Measurements from ENCODE around the gene PCDHGA6.
"Not testable (repeated sequence)": the region's sequence is repeated elsewhere in the genome, so short reads cannot be mapped to it uniquely, and the experiment has no call there.

Gene PCDHGA6

GRCh38 chr5:141360685-141361084 is 13.0 kb upstream of the PCDHGA6 start:
- no peak for DNase-seq

DNA sequence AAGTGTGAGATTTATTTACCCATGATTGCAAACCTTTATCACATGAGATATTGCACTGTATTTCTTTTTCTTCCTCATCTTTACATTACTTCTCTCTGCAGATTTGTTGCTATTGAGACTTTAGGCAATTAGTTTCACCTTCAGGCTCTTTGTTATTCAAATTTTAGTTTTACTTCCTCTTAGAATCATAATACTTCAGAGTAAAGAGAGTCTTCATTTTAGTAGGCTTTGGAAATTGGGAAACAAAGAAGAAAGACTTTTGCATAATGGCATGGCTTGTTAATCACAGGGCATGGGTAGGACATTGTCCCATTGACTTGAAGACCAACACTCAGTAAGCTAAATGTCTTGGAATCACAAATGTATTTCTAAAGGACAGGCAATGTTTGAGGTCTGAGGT is 11.0 kb upstream of the PCDHGA6 start:
- no peak for DNase-seq

GRCh38 chr5:141363952-141364660 is 9.6 kb upstream of the PCDHGA6 start, which contains the start of gene PCDHGA5:
Gene PCDHGA5, plus strand, starts transcription at chr5:141364162. Its CDS starts 169 bp downstream, at chr5:141364331.
- no peak for DNase-seq

GRCh38 chr5:141366016-141366896 is 7.4 kb upstream of the PCDHGA6 start:
- no peak for DNase-seq

GRCh38 chr5:141369994-141370848 is 3.5 kb upstream of the PCDHGA6 start, which contains the start of gene PCDHGB3:
Gene PCDHGB3, plus strand, starts transcription at chr5:141370242. Its CDS starts 153 bp downstream, at chr5:141370395.
- peak; percentile 25 for DNase-seq

GRCh38 chr5:141371572-141372475 is 1.9 kb upstream of the PCDHGA6 start:
- DNase-seq = no peak

GRCh38 chr5:141374627-141375026 is 936 bp downstream of the PCDHGA6 start:
- DNase-seq = no peak

- DNase-seq = not testable (repeated sequence)
Measured at GRCh38 chr5:141375444-141376155, 1.9 kb downstream of the PCDHGA6 start.

- no peak for DNase-seq
Measured at GRCh38 chr5:141382469-141383294, 9.0 kb downstream of the PCDHGA6 start, which contains the start of gene PCDHGA7. Gene PCDHGA7, plus strand, starts transcription at chr5:141382742. Its CDS starts 158 bp downstream, at chr5:141382900.

DNA sequence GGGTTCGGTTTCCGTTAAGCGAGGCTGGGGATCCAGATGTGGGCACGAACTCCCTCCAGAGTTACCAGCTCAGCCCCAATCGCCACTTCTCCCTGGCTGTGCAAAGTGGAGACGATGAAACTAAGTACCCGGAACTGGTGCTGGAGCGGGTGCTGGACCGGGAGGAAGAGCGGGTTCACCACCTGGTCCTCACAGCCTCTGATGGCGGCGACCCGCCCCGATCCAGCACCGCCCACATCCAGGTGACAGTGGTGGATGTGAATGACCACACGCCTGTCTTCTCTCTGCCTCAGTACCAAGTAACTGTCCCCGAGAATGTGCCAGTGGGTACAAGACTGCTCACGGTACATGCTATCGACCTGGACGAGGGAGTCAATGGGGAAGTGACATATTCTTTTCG is 9.7 kb downstream of the PCDHGA6 start:
- DNase-seq = no peak

DNA sequence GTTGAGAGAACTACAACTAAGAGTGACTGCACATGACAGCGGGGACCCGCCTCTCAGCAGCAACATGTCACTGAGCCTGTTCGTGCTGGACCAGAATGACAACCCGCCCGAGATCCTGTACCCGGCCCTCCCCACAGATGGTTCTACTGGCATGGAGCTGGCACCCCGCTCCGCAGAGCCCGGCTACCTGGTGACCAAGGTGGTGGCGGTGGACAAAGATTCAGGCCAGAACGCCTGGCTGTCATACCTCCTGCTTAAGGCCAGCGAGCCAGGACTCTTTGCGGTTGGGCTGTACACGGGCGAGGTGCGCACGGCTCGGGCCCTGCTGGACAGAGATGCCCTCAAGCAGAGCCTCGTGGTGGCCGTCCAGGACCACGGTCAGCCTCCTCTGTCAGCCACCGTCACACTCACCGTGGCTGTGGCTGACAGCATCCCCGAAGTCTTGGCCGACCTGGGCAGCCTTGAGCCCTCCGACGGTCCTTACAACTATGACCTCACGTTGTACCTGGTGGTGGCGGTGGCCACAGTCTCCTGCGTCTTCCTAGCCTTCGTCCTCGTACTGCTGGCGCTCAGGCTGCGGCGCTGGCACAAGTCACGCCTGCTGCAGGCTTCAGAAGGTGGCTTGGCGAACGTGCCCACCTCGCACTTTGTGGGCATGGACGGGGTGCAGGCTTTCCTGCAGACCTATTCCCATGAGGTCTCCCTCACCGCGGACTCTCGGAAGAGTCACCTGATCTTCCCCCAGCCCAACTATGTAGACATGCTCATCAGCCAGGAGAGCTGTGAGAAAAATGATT is 11.0 kb downstream of the PCDHGA6 start:
- no peak for DNase-seq

- peak; percentile 24 for DNase-seq
Measured at GRCh38 chr5:141387557-141388311, 14.0 kb downstream of the PCDHGA6 start, which contains the start of gene PCDHGB4. Gene PCDHGB4, plus strand, starts transcription at chr5:141387698. Its CDS starts 187 bp downstream, at chr5:141387885.

DNA sequence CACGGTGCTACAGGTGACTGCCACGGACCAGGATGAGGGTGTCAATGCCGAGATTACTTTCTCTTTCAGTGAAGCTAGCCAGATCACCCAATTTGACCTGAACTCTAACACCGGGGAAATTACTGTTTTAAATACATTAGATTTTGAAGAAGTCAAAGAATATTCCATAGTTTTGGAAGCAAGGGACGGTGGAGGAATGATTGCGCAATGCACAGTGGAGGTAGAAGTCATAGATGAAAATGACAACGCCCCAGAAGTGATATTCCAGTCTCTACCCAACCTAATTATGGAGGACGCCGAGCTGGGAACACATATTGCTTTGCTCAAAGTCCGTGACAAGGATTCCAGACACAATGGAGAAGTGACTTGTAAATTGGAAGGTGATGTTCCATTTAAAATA is 15.0 kb downstream of the PCDHGA6 start:
- no peak for DNase-seq

- no peak for DNase-seq
Measured at GRCh38 chr5:141389153-141390042, 15.7 kb downstream of the PCDHGA6 start.

- no peak for DNase-seq
Measured at GRCh38 chr5:141392429-141393198, 18.9 kb downstream of the PCDHGA6 start, which contains the start of gene PCDHGA8. Gene PCDHGA8, plus strand, starts transcription at chr5:141392633. Its CDS starts 181 bp downstream, at chr5:141392814.

DNA sequence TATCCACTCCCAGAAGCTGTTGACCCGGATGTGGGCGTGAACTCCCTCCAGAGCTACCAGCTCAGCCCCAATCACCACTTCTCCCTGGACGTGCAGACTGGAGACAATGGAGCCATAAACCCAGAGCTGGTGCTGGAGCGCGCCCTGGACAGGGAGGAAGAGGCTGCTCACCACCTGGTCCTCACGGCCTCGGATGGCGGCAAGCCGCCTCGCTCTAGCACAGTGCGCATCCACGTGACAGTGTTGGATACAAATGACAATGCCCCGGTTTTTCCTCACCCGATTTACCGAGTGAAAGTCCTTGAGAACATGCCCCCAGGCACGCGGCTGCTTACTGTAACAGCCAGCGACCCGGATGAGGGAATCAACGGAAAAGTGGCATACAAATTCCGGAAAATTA is 19.6 kb downstream of the PCDHGA6 start:
- no peak for DNase-seq
